ENCODE data around the gene PROM2.

PROM2 gene

DNA sequence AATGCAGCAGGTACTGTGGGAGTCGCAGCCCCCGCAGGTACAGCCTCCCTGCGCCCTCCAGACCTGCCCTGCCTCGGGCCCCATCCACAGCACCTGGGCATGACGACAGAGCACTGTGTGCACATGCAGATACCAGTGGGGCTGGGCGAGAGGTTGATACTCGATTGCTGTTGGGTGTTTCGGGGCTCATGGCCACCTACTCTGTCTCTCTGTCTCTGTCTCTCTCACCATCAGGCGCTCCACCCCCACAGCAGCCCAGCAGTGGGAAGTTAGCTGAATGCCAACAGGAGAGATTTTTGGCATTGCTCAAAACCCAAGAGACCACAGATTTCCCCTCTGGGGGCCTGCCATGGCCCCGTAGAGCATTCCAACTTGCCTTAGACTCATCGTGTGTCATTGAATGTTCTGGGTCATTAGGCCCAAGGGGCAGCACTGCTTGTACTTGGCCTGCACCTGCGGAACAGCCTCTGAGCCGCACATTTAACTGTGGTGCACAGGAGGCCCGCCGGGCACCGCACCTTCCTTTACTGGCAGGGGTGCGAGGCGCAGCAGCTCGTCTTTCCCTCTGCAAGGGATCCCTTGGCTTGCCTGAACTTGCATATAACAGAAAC is 41.7 kb downstream of the PROM2 start:
- no peak overlapping the region for H3K9ac ChIP-seq (ENCODE audit: low read length)

DNA sequence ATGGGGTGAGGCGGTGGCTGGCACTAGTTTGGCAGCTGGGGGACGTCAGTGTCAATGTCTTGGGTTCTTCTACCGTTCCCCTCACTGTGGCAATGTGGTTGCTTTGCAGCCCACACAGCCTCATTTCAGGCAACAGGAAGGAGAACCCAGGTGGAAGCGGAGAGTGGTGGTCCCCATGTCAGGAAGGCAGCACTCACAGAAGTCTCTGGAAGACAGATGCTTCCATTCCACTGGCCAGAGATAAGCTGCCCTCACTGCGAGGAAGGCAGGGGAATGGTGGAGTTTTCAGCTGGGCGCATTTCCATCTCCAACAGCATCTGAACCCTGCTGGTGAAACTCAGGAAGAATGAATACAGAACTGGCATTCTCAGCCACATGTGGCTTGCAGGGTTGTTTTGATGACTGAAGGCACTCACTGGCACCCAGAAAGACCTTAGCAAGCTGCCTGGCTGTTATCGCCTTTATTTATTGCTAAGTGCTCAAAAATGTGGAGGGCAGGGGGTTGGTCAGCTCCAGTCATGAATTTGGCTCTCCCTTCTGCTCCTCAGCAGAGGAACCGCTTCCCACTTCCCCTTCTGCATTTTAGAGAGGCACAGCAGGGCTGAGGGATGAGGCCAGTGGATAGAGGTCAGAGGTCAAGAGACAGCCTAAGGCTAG is 42.3 kb downstream of the PROM2 start:
- Histone ChIP-seq H2AFZ (ENCODE audit: low read depth, low read length, severe bottlenecking) (no peak overlapping the region), H3K27me3 (ENCODE audit: low read length) (no peaks in the 10 kb centered on the region), H3K4me2 (ENCODE audit: low read depth, low read length, poor library complexity, severe bottlenecking) (no peak overlapping the region), H4K20me1 (ENCODE audit: low read depth, low read length) (no peaks in the 10 kb centered on the region), H3K9me3 (ENCODE audit: insufficient read depth, low read length) (no peaks in the 10 kb centered on the region), H3K79me2 (ENCODE audit: insufficient read depth, low read length) (no peaks in the 10 kb centered on the region), H3K36me3 (ENCODE audit: low read length) (no peaks in the 10 kb centered on the region), H3F3A (ENCODE audit: insufficient read depth) (no peaks in the 10 kb centered on the region), H3K9me2 (replicated peaks; ENCODE audit: insufficient read depth, low read length) (no peaks in the 10 kb centered on the region), H3K9ac (ENCODE audit: low read length) (no peak overlapping the region), H3K4me3 (ENCODE audit: insufficient read depth, low read length, poor library complexity, severe bottlenecking) (no peak overlapping the region), H3K27ac (ENCODE audit: low read depth, low read length) (no peak overlapping the region)
- TF ChIP-seq CTCF (IDR thresholded peaks at IDR 0.05; ENCODE audit: insufficient read depth, low read length, poor library complexity, severe bottlenecking), result no peak
- no peak for TF ChIP-seq EZH2phosphoT487 (conservative IDR thresholded peaks at IDR 0.05; ENCODE audit: low read length)

More for the DNA sequence above, 41.7 kb downstream of the PROM2 start:
- Histone ChIP-seq H3K79me2 (ENCODE audit: insufficient read depth, low read length) (no peaks in the 10 kb centered on the region), H2AFZ (ENCODE audit: low read depth, low read length, severe bottlenecking) (no peak overlapping the region), H3K4me2 (ENCODE audit: low read depth, low read length, poor library complexity, severe bottlenecking) (no peak overlapping the region), H3K9me3 (ENCODE audit: insufficient read depth, low read length) (no peaks in the 10 kb centered on the region), H3K27me3 (ENCODE audit: low read length) (no peaks in the 10 kb centered on the region), H3K4me3 (ENCODE audit: insufficient read depth, low read length, poor library complexity, severe bottlenecking) (no peak overlapping the region), H3K9me2 (replicated peaks; ENCODE audit: insufficient read depth, low read length) (no peaks in the 10 kb centered on the region), H3K27ac (ENCODE audit: low read depth, low read length) (no peak overlapping the region), H3K36me3 (ENCODE audit: low read length) (no peaks in the 10 kb centered on the region), H3F3A (ENCODE audit: insufficient read depth) (no peaks in the 10 kb centered on the region), H4K20me1 (ENCODE audit: low read depth, low read length) (no peaks in the 10 kb centered on the region)
- TF ChIP-seq CTCF (IDR thresholded peaks at IDR 0.05; ENCODE audit: insufficient read depth, low read length, poor library complexity, severe bottlenecking) (no peak), EZH2phosphoT487 (conservative IDR thresholded peaks at IDR 0.05; ENCODE audit: low read length) (no peak)

- no peaks in the 10 kb centered on the region for H3K27me3 ChIP-seq (ENCODE audit: low read length)
- H3K27ac ChIP-seq (ENCODE audit: low read depth, low read length), result no peak overlapping the region
- no peak overlapping the region for H3K9ac ChIP-seq (ENCODE audit: low read length)
These were observed 42.9 kb downstream of the PROM2 start for GRCh38 chr2:95317123-95317500.

More at GRCh38 chr2:95317123-95317500, 42.9 kb downstream of the PROM2 start:
- Histone ChIP-seq H3K9me3 (ENCODE audit: insufficient read depth, low read length) (no peaks in the 10 kb centered on the region), H3K79me2 (ENCODE audit: insufficient read depth, low read length) (no peaks in the 10 kb centered on the region), H3K4me3 (ENCODE audit: insufficient read depth, low read length, poor library complexity, severe bottlenecking) (no peak overlapping the region), H3K9me2 (replicated peaks; ENCODE audit: insufficient read depth, low read length) (no peaks in the 10 kb centered on the region), H2AFZ (ENCODE audit: low read depth, low read length, severe bottlenecking) (no peak overlapping the region), H3K36me3 (ENCODE audit: low read length) (no peaks in the 10 kb centered on the region), H3K4me2 (ENCODE audit: low read depth, low read length, poor library complexity, severe bottlenecking) (no peak overlapping the region), H4K20me1 (ENCODE audit: low read depth, low read length) (no peaks in the 10 kb centered on the region), H3F3A (ENCODE audit: insufficient read depth) (no peaks in the 10 kb centered on the region)
- TF ChIP-seq EZH2phosphoT487 (conservative IDR thresholded peaks at IDR 0.05; ENCODE audit: low read length) (no peak), CTCF (IDR thresholded peaks at IDR 0.05; ENCODE audit: insufficient read depth, low read length, poor library complexity, severe bottlenecking) (no peak)

All from SU-DHL-6 (cell line).